Small intestine (tissue), 7 donors: ENCODE measurements around the gene NLRC5. TPM values are rescaled to one million over a fixed set of nuclear protein-coding genes. Genes with fewer than 3 reads are reported as not detected.

Experiments used
- DNase-seq, 2 donors: peaks; one replicate each; pipeline versions ENCODE4 v3.0.0 to v3.0.0-alpha.2; 2013
- FAIRE-seq: peaks from 2 replicates; lab custom pipeline; 2012; peaks lifted over from hg19 to GRCh38; lab: Jason Lieb, UNC
- H3K27ac ChIP-seq, 3 donors: one replicate each; pipeline ENCODE4 v1.5.1; 2013; ENCODE audit warnings: low read length in 2 of 3, mild to moderate bottlenecking in 2 of 3, control low read depth in 1 of 3, inconsistent platforms in 1 of 3, low read depth in 1 of 3, moderate library complexity in 1 of 3
- H3K27me3 ChIP-seq, 3 donors: one replicate each; pipeline ENCODE4 v1.6.1; 2013; ENCODE audit warnings: low read length in 3 of 3, inconsistent platforms in 1 of 3; ENCODE audit not compliant: control insufficient read depth in 3 of 3, insufficient read depth in 3 of 3
- H3K36me3 ChIP-seq, 3 donors: one replicate each; pipeline ENCODE4 v1.6.1; 2013; ENCODE audit warnings: low read length in 3 of 3, inconsistent platforms in 1 of 3, low read depth in 1 of 3, mild to moderate bottlenecking in 1 of 3, moderate library complexity in 1 of 3; ENCODE audit not compliant: control insufficient read depth in 3 of 3, insufficient read depth in 2 of 3
- H3K4me1 ChIP-seq, 3 donors: one replicate each; pipeline ENCODE4 v1.6.1; 2013; ENCODE audit warnings: low read length in 2 of 3, inconsistent platforms in 1 of 3, low read depth in 1 of 3, mild to moderate bottlenecking in 1 of 3, moderate library complexity in 1 of 3; ENCODE audit not compliant: control insufficient read depth in 3 of 3, insufficient read depth in 2 of 3
- H3K4me3 ChIP-seq, 3 donors: one replicate each; pipeline ENCODE4 v1.5.1; 2013; ENCODE audit warnings: low read length in 3 of 3, control low read depth in 1 of 3, inconsistent platforms in 1 of 3, low read depth in 1 of 3, mild to moderate bottlenecking in 1 of 3, moderate library complexity in 1 of 3
- H3K9me3 ChIP-seq, 2 donors: one replicate each; pipeline ENCODE4 v1.6.1; 2013; ENCODE audit warnings: low read depth in 1 of 2, low read length in 1 of 2; ENCODE audit not compliant: control insufficient read depth in 2 of 2, insufficient read depth in 1 of 2
- WGBS, 3 donors: extraction: QIAGEN DNeasy Blood & Tissue Kit; methylation state at CpG; one replicate each; pipeline ENCODE4 v1.1.7; 2013; 5-methylcytosine and 5-hydroxymethylcytosine counted together
- polyA plus RNA-seq, 4 donors: library from polyadenylated mRNA; stranded (reverse) in 3 of 4; unstranded in 1 of 4; fragments of 200-250 nt in 3 of 4; fragments of 120-200 nt in 1 of 4; gene quantifications; one replicate each; pipeline versions ENCODE4 v1.2.1 to v1.2.3, GENCODE V29; 2013
- donor health status: healthy with polysubstance abuse.
- donor health status: control.
- donor health status: control.
- donor health status: Bipolar disorder and iron deficiency.
- donor health status: healthy.

NLRC5 gene
- polyA plus RNA-seq, 4 donors, result 6.3 to 29.2 (median 16.7) TPM

- Histone ChIP-seq H3K9me3 (no peaks in the 10 kb centered on the region), H3K27me3 (no peaks in the 10 kb centered on the region), H3K36me3 (peaks cover 13 to 23% (median 19%) of the 10 kb centered on the region in 3 donors), H3K4me1 (peaks cover 0 to 4% (median 0%) of the 10 kb centered on the region in 3 donors), H3K4me3 (no peak overlapping the region), H3K27ac (no peak overlapping the region)
- FAIRE-seq (no peak), DNase-seq (no peak)
- WGBS, 3 donors, result 62 to 90% (median 89%) methylated on average over 2 of the region's 2 CpGs
These were observed 30.4 kb downstream of the NLRC5 start for GRCh38 chr16:57019746-57020145.

- peaks cover 13 to 23% (median 19%) of the 10 kb centered on the region in 3 donors for H3K36me3 ChIP-seq
These were observed 31.3 kb downstream of the NLRC5 start for GRCh38 chr16:57020651-57021050.

GRCh38 chr16:57021757-57022156 lies 32.4 kb downstream of the NLRC5 start:
- Histone ChIP-seq H3K4me3 (no peak overlapping the region), H3K27me3 (no peaks in the 10 kb centered on the region), H3K36me3 (peaks cover 17 to 23% (median 19%) of the 10 kb centered on the region in 3 donors), H3K9me3 (no peaks in the 10 kb centered on the region), H3K4me1 (peaks cover 0 to 4% (median 0%) of the 10 kb centered on the region in 3 donors), H3K27ac (no peak overlapping the region)
- FAIRE-seq (no peak), DNase-seq (no peak)
- WGBS, 3 donors, result 96 to 98% (median 96%) methylated on average over 6 of the region's 6 CpGs

More at GRCh38 chr16:57020651-57021050, 31.3 kb downstream of the NLRC5 start:
- WGBS, 3 donors, result 64 to 86% (median 70%) methylated on average over 8 of the region's 8 CpGs
- FAIRE-seq (no peak), DNase-seq (no peak)
- no peaks in the 10 kb centered on the region for H3K27me3 ChIP-seq
- no peak overlapping the region for H3K4me3 ChIP-seq
- H3K9me3 ChIP-seq, result no peaks in the 10 kb centered on the region
- no peak overlapping the region for H3K27ac ChIP-seq
- H3K4me1 ChIP-seq, result peaks cover 0 to 4% (median 0%) of the 10 kb centered on the region in 3 donors

- 85 to 95% (median 85%) methylated on average over 7 of the region's 7 CpGs for WGBS, 3 donors
- no peak overlapping the region for H3K27ac ChIP-seq
- DNase-seq (no peak), FAIRE-seq (no peak)
- H3K4me3 ChIP-seq, result no peak overlapping the region
- H3K36me3 ChIP-seq, result peaks cover 17 to 19% (median 19%) of the 10 kb centered on the region in 3 donors
- peaks cover 0 to 4% (median 0%) of the 10 kb centered on the region in 3 donors for H3K4me1 ChIP-seq
- H3K27me3 ChIP-seq, result no peaks in the 10 kb centered on the region
- H3K9me3 ChIP-seq, result no peaks in the 10 kb centered on the region
These were observed 33.1 kb downstream of the NLRC5 start for GRCh38 chr16:57022445-57022844.

- no peaks in the 10 kb centered on the region for H3K9me3 ChIP-seq
- WGBS, 3 donors, result 74 to 82% (median 78%) methylated on average over 8 of the region's 8 CpGs
- H3K4me1 ChIP-seq, result peaks cover 0 to 4% (median 0%) of the 10 kb centered on the region in 3 donors
- DNase-seq (peak in 1 of 2 donors; percentile 54), FAIRE-seq (no peak)
- peaks cover 14 to 19% (median 18%) of the 10 kb centered on the region in 3 donors for H3K36me3 ChIP-seq
- peak overlapping the region in 1 of 3 donors; percentile 6 for H3K27ac ChIP-seq
- no peak overlapping the region for H3K4me3 ChIP-seq
- no peaks in the 10 kb centered on the region for H3K27me3 ChIP-seq
These were observed 34.3 kb downstream of the NLRC5 start for GRCh38 chr16:57023541-57024249.

GRCh38 chr16:57024894-57025680 lies 35.7 kb downstream of the NLRC5 start:
- no peak for FAIRE-seq
- WGBS, 3 donors, result 94 to 95% (median 95%) methylated on average over 19 of the region's 19 CpGs
- Histone ChIP-seq H3K36me3 (peaks cover 14% of the 10 kb centered on the region in 3 donors), H3K9me3 (no peaks in the 10 kb centered on the region), H3K4me1 (peaks cover 0 to 4% (median 0%) of the 10 kb centered on the region in 3 donors), H3K27ac (no peak overlapping the region), H3K27me3 (no peaks in the 10 kb centered on the region), H3K4me3 (no peak overlapping the region)
- DNase-seq, result no peak

- H3K36me3 ChIP-seq, result peaks cover 9 to 11% (median 10%) of the 10 kb centered on the region in 3 donors
These were observed 36.8 kb downstream of the NLRC5 start for GRCh38 chr16:57025941-57026777.

GRCh38 chr16:57026778-57027062 lies 37.4 kb downstream of the NLRC5 start:
- WGBS, 3 donors, result 38 to 78% (median 61%) methylated on average over 3 of the region's 3 CpGs
- DNase-seq (no peak), FAIRE-seq (no peak)
- peaks cover 0 to 4% (median 0%) of the 10 kb centered on the region in 3 donors for H3K4me1 ChIP-seq
- no peaks in the 10 kb centered on the region for H3K9me3 ChIP-seq
- peaks cover 6 to 9% (median 6%) of the 10 kb centered on the region in 3 donors for H3K36me3 ChIP-seq
- H3K4me3 ChIP-seq, result no peak overlapping the region
- H3K27ac ChIP-seq, result no peak overlapping the region
- H3K27me3 ChIP-seq, result no peaks in the 10 kb centered on the region

More at GRCh38 chr16:57025941-57026777, 36.8 kb downstream of the NLRC5 start:
- FAIRE-seq (no peak), DNase-seq (peak in 1 of 2 donors; percentile 25)
- Histone ChIP-seq H3K9me3 (no peaks in the 10 kb centered on the region), H3K4me3 (no peak overlapping the region), H3K27ac (no peak overlapping the region), H3K4me1 (peaks cover 0 to 4% (median 0%) of the 10 kb centered on the region in 3 donors), H3K27me3 (no peaks in the 10 kb centered on the region)
- 48 to 81% (median 67%) methylated on average over 21 of the region's 21 CpGs for WGBS, 3 donors
